Measurements from ENCODE around the gene CSN1S1. TPM values are rescaled to one million over a fixed set of nuclear protein-coding genes. Genes with fewer than 3 reads are reported as not detected.

CSN1S1 gene
- total RNA-seq, 1 donor from 2014 or later: not detected

GRCh38 chr4:69991016-69991415 is 60.1 kb downstream of the CSN1S1 start:
- intact Hi-C loops (cut with micrococcal nuclease): no loop called here
- no peaks in the 10 kb centered on the region for H3K27me3 ChIP-seq (ENCODE audit: low read depth)
- H3K4me3 ChIP-seq: no peak overlapping the region
- no peaks in the 10 kb centered on the region for H3K4me1 ChIP-seq
- no peak overlapping the region for H3K27ac ChIP-seq (replicated peaks)
- no peak for TF ChIP-seq CTCF (IDR thresholded peaks at IDR 0.05; ENCODE audit: borderline replicate concordance)
- no peaks in the 10 kb centered on the region for H3K9me3 ChIP-seq (replicated peaks)
- no peak for DNase-seq
- H3K36me3 ChIP-seq: no peaks in the 10 kb centered on the region

- no peak for DNase-seq
- H3K36me3 ChIP-seq: no peaks in the 10 kb centered on the region
- H3K9me3 ChIP-seq (replicated peaks): no peaks in the 10 kb centered on the region
- H3K4me1 ChIP-seq: no peaks in the 10 kb centered on the region
- no peak overlapping the region for H3K4me3 ChIP-seq
- no peaks in the 10 kb centered on the region for H3K27me3 ChIP-seq (ENCODE audit: low read depth)
- intact Hi-C loops (cut with micrococcal nuclease): no loop called here
- H3K27ac ChIP-seq (replicated peaks): no peak overlapping the region
- no peak for TF ChIP-seq CTCF (IDR thresholded peaks at IDR 0.05; ENCODE audit: borderline replicate concordance)
Observed at GRCh38 chr4:69994782-69995181, 63.9 kb downstream of the CSN1S1 start.

GRCh38 chr4:69995526-69996016 is 64.7 kb downstream of the CSN1S1 start, which contains the start of gene STATH:
STATH (plus strand) TSS chr4:69995966; CDS start chr4:69998438, 2,472 bp downstream.
- H3K27ac ChIP-seq (replicated peaks): no peak within 1 kb of the TSS
- H3K27me3 ChIP-seq (ENCODE audit: low read depth): no peaks in the 10 kb centered on the region
- DNase-seq: no peak
- H3K36me3 ChIP-seq: no peaks in the 10 kb centered on the region
- no peak for TF ChIP-seq CTCF (IDR thresholded peaks at IDR 0.05; ENCODE audit: borderline replicate concordance)
- H3K9me3 ChIP-seq (replicated peaks): no peaks in the 10 kb centered on the region
- intact Hi-C loops (cut with micrococcal nuclease): no loop called here
- no peak within 1 kb of the TSS for H3K4me3 ChIP-seq
- no peaks in the 10 kb centered on the region for H3K4me1 ChIP-seq

Other genes with a start within 250 kb of the CSN1S1 start
- gene SULT1B1, start 170.4 kb upstream of the CSN1S1 start, total RNA-seq: 1.1 TPM
- not detected for gene SULT1E1, start 70.9 kb upstream of the CSN1S1 start, total RNA-seq
- gene CSN2, start 34.7 kb downstream of the CSN1S1 start, total RNA-seq: not detected
- not detected for gene STATH, start 64.9 kb downstream of the CSN1S1 start, total RNA-seq
- gene HTN3, start 97.4 kb downstream of the CSN1S1 start, total RNA-seq: not detected
- gene HTN1, start 119.4 kb downstream of the CSN1S1 start, total RNA-seq: not detected
- not detected for gene PRR27, start 223.2 kb downstream of the CSN1S1 start, total RNA-seq